A673 (cell line): ENCODE results near the gene ADAM12. TPM values are rescaled to one million over a fixed set of nuclear protein-coding genes. Genes with fewer than 3 reads are reported as not detected.
A peak's percentile ranks its signal among the peaks of the same experiment; 100 is the strongest.
"Not testable (repeated sequence)": the region's sequence is repeated elsewhere in the genome, so short reads cannot be mapped to it uniquely, and the experiment has no call there.

Experiments used
- BruUV-seq: library from RNA; stranded (reverse); fragments of 400-500 nt; replicated peaks from 2 replicates; lab custom pipeline; 2021; lab: Mats Ljungman, UMichigan
- CTCF ChIA-PET: fragments of 300-600 bp; sonication (Branson Sonifier 250); formaldehyde crosslinking; loops from one replicate; lab custom pipeline; 2022; ENCODE audit warnings: antibody characterized with exemption; lab: Charles Lee
- POLR2A ChIA-PET: fragments of 300-600 bp; sonication (Branson Sonifier 250); formaldehyde crosslinking; loops from one replicate; lab custom pipeline; 2022; ENCODE audit warnings: antibody characterized with exemption; ENCODE audit not compliant: low non-redundant PET; lab: Charles Lee
- DNase-seq: peaks from one replicate; pipeline ENCODE4 v3.0.0-alpha.2; 2015; ENCODE audit warnings: low spot score
- H3K27ac ChIP-seq: fragments of 200-600 bp; sonication (generic); 2 replicates; pipeline ENCODE4 v1.5.1; 2016; ENCODE audit warnings: mixed run types, low read depth, mild to moderate bottlenecking, mixed read lengths, antibody characterized with exemption, low read length; ENCODE audit not compliant: poor library complexity, severe bottlenecking
- H3K27me3 ChIP-seq: fragments of 200-600 bp; sonication (generic); replicated peaks from 2 replicates; pipeline ENCODE4 v1.6.1; 2017; ENCODE audit warnings: mixed run types, low read depth, mild to moderate bottlenecking, mixed read lengths, antibody characterized with exemption, low read length; ENCODE audit not compliant: insufficient read depth, poor library complexity
- H3K36me3 ChIP-seq: fragments of 200-600 bp; sonication (generic); 2 replicates; pipeline ENCODE4 v1.6.1; 2016; ENCODE audit warnings: mixed run types, mild to moderate bottlenecking, mixed read lengths, antibody characterized with exemption, low read length; ENCODE audit not compliant: insufficient read depth, poor library complexity, severe bottlenecking
- H3K4me1 ChIP-seq: fragments of 200-600 bp; sonication (generic); 2 replicates; pipeline ENCODE4 v1.6.1; 2017; ENCODE audit warnings: mixed run types, mild to moderate bottlenecking, mixed read lengths, antibody characterized with exemption, low read length; ENCODE audit not compliant: insufficient read depth, poor library complexity, severe bottlenecking
- H3K4me3 ChIP-seq: fragments of 200-600 bp; sonication (generic); 2 replicates; pipeline ENCODE4 v1.5.1; 2016; ENCODE audit warnings: low read depth, mixed run types, mild to moderate bottlenecking, mixed read lengths, low read length; ENCODE audit not compliant: poor library complexity, severe bottlenecking
- H3K9me3 ChIP-seq: fragments of 200-600 bp; sonication (generic); 2 replicates; pipeline ENCODE4 v1.6.1; 2016; ENCODE audit warnings: mixed run types, low read depth, mild to moderate bottlenecking, mixed read lengths, antibody characterized with exemption, low read length; ENCODE audit not compliant: poor library complexity, severe bottlenecking
- EZH2 ChIP-seq: fragments of 200-600 bp; sonication (generic); IDR thresholded peaks from 2 replicates; pipeline ENCODE4 v1.6.1; 2017; ENCODE audit warnings: borderline replicate concordance, low read depth, mild to moderate bottlenecking, mixed read lengths, antibody characterized with exemption, low read length; ENCODE audit not compliant: poor library complexity, severe bottlenecking
- intact Hi-C: fragments of 100-400 bp; cut with micrococcal nuclease; formaldehyde crosslinking; loops from one replicate; pipeline ENCODE4 v1.10.0; 2022; ENCODE audit not compliant: unreplicated experiment
- total RNA-seq: library from RNA; stranded (reverse); gene quantifications from 2 replicates; pipeline ENCODE4 v1.2.3, GENCODE V29; 2021
- TF ChIP-seq, protein P1 (sequence below): fragments of 300-800, 200-600 bp; sonication (generic); conservative IDR thresholded peaks from 2 replicates; pipeline ENCODE4 v1.5.1; 2017; ENCODE audit warnings: low read depth, mild to moderate bottlenecking, antibody characterized with exemption, low read length, moderate library complexity, mixed read lengths

The ADAM12 gene
- total RNA-seq, 1 experiment from 2014 or later: 0.17 TPM

DNA sequence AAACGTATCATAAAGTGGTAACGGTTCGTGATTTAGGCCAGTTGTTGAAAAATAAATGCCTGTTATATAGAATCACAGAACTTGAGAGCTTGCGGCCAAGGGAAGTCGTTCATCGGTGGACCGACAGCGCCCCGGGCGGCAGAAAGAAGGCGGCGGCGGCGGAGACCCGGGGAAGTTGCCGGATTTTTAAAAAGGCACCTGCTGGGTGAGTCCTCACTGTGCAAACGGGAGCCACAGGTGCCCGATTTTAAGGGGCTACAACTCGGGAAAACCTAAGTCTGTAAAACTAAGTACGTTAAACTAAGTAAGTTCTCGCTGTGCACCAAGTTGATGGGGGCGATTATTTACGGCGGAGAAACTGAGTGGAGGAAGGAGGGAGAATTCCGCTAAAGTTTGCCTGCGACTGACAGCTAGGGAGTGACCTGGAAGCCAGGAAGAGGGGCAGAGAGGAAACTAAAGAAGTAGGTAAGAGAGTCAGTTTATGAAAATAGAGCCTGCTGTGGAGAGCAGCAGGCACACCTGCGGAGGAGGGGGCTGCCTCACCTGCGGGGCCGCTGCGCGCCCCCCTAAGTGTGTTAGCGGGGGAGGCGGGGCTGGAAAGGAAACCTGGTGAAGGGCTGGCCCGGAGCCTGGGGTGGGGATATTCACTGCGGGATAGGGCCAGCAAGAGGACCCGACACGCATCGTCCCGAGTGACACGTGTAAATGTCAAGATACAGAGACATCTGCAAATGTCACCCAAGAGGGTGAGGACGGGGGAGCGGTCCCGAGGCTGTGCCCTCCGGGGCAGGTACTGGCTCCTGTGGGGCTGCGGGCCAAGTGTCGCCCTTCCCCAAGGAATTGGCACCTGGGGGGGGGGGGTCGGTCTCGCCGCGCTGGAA is 996 bp downstream of the ADAM12 start:
- no TSS peak for BruUV-seq
- ChIA-PET POLR2A (no interaction called here), CTCF (interaction anchor here (0.6 to 1.4 kb wide), 5 partner anchors 117 to 563 kb away, joined by 3 to 7 read pairs (median 3); no protein-coding TSS in a partner anchor)
- Histone ChIP-seq H3K27ac (no peak overlapping the region), H3K9me3 (no peaks in the 10 kb centered on the region), H3K27me3 (peaks cover 42% of the 10 kb centered on the region), H3K4me3 (peak overlapping the region; percentile 29), H3K36me3 (no peaks in the 10 kb centered on the region), H3K4me1 (no peaks in the 10 kb centered on the region)
- DNase-seq: peak; percentile 63
- TF ChIP-seq, protein P1, sequence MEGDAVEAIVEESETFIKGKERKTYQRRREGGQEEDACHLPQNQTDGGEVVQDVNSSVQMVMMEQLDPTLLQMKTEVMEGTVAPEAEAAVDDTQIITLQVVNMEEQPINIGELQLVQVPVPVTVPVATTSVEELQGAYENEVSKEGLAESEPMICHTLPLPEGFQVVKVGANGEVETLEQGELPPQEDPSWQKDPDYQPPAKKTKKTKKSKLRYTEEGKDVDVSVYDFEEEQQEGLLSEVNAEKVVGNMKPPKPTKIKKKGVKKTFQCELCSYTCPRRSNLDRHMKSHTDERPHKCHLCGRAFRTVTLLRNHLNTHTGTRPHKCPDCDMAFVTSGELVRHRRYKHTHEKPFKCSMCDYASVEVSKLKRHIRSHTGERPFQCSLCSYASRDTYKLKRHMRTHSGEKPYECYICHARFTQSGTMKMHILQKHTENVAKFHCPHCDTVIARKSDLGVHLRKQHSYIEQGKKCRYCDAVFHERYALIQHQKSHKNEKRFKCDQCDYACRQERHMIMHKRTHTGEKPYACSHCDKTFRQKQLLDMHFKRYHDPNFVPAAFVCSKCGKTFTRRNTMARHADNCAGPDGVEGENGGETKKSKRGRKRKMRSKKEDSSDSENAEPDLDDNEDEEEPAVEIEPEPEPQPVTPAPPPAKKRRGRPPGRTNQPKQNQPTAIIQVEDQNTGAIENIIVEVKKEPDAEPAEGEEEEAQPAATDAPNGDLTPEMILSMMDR: peak; percentile 85
- TF ChIP-seq EZH2: no peak
- intact Hi-C loops: loop anchor here (1.0 to 5.0 kb wide), 2 partner anchors 250 to 405 kb away; no protein-coding TSS in a partner anchor

DNA sequence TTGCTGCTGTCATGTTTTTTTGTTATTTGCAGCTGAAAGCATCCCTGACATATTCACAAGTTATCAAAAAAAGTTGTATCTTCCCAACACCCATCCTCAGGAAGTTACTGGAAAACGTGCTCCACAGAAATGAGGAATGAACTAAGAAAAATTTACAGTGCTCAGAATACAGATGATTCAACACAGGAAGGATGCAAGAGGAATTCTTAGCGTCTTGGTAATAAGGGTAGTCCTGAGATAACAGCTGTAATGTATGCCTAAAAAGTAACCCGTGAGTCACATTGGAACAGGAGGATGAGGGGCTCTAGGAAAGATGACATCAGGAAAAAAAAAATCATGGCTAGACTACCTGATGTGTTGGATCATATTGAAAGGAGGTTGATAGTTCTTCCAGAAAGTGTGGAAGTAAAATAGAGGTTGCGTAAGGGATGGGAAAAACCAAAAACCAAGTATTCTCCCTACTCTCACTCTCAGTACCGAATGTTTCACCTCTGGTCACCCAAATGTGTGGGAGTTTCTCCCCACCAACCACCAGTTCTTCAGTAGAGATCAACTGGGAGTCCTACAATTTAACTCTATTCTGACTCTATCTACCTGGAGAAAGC is 3.9 kb downstream of the ADAM12 start:
- Histone ChIP-seq H3K27me3 (peaks cover 28% of the 10 kb centered on the region), H3K36me3 (no peaks in the 10 kb centered on the region), H3K4me1 (no peaks in the 10 kb centered on the region), H3K27ac (no peak overlapping the region), H3K4me3 (no peak overlapping the region), H3K9me3 (no peaks in the 10 kb centered on the region)
- TF ChIP-seq, protein P1: no peak
- TF ChIP-seq EZH2: no peak
- intact Hi-C loops: no loop called here
- CTCF ChIA-PET: no interaction called here
- no peak for DNase-seq
- no TSS peak for BruUV-seq
- POLR2A ChIA-PET: no interaction called here

DNA sequence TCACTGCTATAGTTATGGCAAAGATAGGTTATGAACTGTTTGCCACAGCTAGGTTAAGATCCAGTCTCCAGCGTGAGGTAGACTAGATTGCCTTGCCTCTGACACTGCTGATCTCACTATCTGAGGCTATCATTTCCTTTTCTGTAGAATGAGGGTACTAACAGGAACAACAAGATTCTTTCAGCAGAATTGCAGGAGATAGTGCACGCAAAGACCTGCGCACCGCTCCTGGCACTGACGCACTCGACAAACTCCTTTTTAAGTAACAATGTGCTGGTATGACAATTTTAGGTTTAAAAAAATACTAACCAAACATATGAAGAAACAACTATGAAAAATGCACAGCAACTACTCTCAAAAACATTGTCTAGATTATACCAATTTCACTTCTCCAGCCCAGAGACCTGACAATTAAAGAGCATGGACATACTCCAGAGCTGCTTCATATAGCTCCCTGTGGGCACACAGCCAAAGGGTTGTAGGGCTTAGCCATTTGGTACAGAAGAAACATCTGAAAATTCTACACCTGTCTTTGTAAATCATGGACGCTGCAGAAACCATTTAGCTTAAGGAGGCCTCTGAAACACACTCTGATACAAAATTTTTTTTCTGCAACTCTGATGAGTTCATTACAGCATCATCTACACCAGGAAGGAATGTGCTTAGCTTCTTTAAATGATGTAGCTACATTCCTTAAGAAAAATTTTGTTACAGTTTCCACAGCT is 7.8 kb downstream of the ADAM12 start:
- TF ChIP-seq, protein P1: no peak
- no peak for TF ChIP-seq EZH2
- H3K4me1 ChIP-seq: no peaks in the 10 kb centered on the region
- H3K27me3 ChIP-seq: peaks cover 3% of the 10 kb centered on the region
- intact Hi-C loops: no loop called here
- CTCF ChIA-PET: no interaction called here
- POLR2A ChIA-PET: no interaction called here
- no peak overlapping the region for H3K27ac ChIP-seq
- H3K4me3 ChIP-seq: no peak overlapping the region
- no peak for DNase-seq
- H3K9me3 ChIP-seq: no peaks in the 10 kb centered on the region
- BruUV-seq: no TSS peak
- H3K36me3 ChIP-seq: no peaks in the 10 kb centered on the region

DNA sequence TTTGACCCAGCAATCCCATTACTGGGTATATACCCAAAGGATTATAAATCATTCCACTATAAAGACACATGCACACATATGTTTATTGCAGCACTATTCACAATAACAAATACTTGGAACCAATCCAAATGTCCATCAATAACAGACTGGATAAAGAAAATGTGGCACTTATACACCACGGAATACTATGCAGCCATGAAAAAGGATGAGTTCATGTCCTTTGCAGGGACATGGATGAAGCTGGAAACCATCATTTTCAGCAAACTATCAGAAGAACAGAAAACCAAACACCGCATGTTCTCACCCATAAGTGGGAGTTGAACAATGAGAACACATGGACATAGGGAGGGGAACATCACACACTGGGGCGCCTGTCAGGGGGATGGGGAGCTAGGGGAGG is 9.1 kb downstream of the ADAM12 start:
- H3K27me3 ChIP-seq, H3K36me3 ChIP-seq, H3K9me3 ChIP-seq, intact Hi-C loops, POLR2A ChIA-PET, H3K4me3 ChIP-seq, H3K4me1 ChIP-seq, DNase-seq, CTCF ChIA-PET, BruUV-seq, H3K27ac ChIP-seq: not testable (repeated sequence)
